GM21723 (cell line): ENCODE results near the gene WDSUB1.
A peak's percentile ranks its signal among the peaks of the same experiment; 100 is the strongest.

Experiments
- ATAC-seq: cut with Tn5 transposase; IDR thresholded peaks from one replicate; pipeline ENCODE4 v1.9.1; 2021; ENCODE audit warnings: mild to moderate bottlenecking, moderate library complexity; ENCODE audit not compliant: unreplicated experiment

WDSUB1 gene

DNA sequence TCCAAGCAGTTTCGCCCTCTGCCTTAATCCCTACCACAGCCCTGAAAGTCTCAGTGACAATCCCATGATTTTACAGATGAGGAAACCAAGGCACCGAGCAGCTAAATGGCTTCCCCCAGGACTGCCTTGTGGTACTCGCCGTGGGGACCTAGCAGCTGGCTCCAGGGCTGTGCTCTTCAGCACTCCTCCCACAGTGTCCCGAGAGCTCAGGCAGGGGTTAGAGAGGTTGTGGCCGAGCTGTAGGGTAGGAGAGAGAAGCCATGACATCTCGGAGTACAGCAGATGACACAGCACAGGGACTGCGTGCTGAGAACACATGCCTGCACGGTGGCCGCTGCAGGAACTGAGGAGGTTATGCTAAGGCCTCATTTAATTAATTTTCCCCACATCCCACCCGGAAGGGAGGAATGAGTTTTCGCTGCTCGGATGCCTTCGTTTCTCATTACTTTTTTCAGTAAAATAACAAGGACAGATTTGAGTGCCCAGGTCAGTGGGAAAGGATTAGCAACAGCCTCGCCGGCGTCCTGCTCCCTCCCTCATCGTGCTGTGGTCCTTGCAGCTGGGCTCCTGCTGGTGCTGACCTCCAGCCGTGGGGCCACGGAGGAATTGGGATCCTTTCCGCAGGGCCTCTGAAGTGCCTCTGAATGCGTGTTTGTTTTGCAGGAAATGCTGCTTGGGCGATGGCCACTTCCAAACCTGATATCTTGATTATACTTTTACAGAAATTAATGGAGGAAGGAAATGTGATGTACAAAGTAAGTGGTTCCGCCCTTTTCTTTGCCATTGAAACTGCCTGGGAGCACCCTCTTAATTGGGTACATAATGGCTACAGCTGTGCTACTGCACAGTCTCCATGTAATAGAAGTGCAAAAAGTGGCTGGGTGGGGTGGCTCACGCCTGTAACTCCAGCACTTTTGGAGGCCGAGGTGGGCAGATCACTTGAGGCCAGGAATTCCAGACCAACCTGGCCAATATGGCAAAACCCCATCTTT, 61.2 kb downstream of the WDSUB1 start:
- no peak for ATAC-seq

DNA sequence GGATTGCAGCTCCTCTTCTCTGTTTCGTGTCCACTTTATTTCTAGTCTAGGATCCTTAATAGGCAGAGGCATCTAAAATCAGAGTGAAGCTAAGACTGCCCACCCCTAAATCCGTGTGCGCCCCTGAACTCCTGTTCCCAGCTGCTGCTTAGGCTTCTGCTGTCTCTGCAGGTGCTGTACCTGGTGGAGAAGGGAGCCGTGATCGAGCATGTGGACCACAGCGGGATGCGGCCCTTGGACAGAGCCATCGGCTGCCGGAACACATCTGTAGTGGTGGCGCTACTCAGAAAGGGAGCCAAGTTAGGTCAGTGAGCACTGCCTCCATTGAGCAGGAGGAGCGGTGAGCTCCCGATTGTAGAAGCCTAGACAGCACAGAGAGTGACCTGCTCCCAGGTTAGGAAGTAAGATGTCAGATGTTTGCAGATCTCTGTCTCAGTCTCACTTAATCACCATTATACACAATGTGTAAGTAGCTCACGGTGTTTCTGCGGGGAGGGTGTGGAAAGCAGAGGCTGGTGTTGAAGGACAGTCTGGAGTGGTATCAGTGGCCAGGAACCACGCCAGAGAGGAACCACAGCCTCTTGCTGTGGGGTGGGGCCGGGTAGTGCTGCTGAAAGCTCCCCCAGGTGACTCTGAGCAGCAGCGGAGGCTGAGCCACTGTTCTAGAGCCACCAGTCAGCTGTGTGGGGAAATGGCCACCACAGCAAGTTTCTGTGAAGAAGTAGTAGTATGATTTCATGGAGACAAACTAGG, 62.3 kb downstream of the WDSUB1 start:
- no peak for ATAC-seq

DNA sequence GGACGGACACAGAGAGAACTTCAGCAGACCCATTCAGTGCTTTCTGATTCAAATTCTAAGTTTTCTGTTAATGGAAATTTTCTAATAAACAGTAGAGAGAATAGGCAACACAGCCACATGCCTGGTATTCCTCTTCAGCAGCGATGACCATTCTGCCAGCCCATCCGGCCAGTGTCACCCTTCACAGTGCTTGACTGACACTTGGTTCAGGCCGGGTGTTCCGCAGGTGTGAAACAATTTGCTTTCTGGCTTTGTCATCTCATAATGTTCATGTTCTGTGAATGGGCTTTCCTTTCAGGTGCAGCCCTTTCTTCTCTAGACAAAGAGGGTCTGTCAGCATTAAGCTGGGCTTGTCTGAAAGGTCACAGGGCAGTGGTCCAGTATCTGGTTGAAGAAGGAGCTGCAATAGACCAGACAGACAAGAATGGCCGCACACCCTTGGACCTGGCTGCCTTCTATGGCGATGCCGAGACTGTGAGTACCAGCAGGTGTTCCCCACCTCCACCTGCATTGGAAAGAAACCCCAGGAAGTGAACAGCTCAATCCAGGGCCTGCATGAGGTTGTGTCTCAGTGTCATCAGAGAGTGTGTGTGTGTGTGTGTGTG, 67.0 kb downstream of the WDSUB1 start:
- ATAC-seq = no peak

DNA sequence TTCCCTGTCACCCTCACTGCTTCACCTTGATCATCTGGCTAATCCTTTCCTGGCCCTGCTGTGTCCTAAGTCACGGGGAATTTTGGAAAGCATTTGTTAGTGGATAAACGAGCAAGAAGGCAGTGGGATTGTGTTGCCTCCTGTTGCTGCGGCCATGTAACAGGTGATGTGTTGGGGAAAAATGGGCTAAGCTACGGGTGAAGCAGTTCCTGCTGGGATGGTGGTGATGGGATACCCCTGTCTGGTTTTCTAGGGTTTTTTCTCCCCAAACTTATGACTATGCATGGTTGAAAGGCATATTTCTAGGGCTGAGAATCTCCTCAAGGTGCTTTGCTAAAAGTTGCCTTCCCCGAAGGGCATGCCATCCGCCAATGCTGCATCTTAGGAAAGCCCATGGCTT, 68.1 kb downstream of the WDSUB1 start:
- no peak for ATAC-seq

DNA sequence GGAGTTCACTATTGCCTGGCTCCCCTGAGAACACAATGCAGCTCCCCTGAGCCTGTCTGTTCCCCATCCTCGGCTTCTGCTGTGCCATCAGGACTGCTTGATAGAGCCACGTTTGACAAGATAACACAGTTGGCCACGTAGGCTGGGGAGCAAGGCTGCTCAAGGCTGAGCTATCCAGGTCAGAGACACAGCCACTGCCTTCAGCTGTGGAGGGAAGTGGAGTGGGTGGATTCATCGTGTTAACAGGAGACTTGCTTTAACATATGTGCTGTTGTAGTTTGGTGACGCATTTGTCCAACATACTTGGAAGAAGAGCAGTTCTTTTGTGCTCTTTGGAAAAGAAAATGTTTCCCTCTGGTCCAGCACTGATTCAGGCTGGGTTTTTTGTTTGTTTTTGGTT, 68.8 kb downstream of the WDSUB1 start:
- ATAC-seq = no peak

DNA sequence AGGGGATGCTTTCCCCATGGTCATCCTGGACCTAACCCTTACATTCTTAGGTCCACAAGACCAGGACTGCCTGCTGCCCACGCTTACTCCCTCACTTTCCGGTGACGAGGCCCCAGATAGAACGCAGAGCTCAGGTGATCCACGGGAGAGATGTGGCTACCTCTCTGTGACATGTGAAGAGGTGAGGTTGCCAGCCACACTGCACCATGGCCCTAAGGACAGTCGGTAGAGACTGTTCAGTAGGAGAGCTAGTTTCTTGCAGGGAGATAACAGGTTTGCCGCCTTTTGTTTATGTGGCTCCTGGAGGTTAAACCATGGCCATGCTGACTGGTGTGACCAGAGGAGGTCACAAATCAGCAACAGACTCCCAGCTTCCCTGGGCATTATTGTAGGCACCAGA, 71.4 kb downstream of the WDSUB1 start:
- no peak for ATAC-seq

DNA sequence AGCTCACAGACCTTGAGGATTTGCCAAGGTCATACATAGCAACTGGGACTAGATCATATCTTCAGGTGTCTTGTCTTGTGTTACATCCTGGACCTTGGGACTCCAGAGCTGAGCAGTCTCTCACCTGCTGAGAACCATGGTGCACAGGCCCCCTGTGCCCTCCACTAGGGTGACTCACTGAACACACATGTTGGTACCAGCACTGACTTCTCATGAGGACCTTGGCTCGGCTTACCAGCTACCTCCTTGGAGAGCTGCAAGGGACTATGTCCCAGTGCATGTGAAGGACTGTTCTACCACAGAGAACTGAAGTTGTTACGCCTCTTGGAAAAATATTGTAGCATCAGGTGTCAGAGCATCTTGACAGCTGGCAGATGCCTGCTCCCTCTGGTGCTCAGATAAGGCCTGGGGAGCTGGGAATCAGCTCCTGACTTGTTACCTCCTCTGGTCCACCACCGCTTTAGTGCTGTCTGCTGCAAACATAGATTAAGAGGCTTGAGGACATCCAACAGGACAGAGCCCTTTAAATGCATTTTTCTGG, 72.1 kb downstream of the WDSUB1 start:
- ATAC-seq = no peak

DNA sequence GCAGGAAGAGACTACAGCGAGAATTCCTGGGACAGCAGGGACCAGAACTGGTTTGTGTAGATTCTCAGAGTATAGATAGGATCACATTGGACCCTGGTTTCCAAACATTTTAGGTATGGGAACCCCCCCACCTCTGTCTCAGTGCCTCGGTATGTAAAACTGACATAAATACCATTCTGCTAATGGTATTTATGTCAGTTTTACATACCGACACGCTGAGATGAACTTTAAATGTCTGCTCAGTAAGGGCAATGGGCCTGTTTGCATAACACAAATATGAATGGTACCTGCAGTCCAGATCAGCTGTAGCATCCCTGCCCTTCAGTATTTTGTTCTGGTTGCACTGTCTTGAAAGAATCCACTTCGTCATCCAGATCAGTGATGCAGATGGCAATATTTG, 73.2 kb downstream of the WDSUB1 start:
- ATAC-seq = no peak

DNA sequence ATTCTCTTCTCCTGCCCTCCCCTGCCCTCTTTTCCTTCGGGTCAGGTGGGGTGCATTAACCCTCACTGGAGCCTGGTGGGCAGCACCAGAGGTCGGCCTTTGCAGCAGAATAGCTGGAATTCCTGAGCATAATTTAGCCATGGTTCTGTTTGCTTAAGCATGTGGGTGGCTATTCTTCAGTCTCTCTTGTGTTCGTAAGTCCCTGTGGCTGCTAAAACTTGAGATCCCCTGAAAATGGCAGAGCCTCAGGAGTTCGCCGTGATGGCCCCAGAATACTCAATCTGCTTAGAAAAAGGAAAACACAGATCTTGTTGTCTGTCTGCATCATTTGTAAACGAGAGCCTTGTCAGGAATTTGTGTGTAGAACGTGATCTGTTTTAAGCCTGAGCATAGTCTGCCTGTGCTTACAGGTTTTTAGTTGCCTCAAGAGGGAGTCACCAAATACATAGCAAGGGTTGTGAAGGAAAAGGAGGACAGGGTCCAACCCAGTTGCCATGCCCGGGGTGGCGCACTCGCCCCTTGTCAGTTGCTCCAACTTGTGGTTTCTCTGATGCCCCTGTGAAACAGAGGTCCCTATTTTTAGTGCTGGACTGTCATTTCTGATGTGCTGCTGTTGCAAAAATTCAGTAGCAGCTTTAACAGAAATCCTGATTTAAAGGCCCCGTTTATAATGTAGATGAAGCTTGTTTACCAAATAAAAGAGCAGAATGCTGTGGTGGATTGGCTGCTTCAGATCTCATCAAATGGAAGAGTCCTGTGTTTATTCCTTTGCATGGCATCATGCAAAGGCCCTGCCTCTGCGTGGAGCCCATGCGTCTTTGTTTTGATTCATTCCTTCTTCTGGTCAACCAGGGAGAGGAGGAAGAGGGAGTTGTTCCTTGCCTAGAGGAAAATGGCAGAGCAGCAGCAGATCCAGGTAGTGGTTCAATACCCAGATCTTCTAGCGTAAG, 74.8 kb downstream of the WDSUB1 start:
- no peak for ATAC-seq

DNA sequence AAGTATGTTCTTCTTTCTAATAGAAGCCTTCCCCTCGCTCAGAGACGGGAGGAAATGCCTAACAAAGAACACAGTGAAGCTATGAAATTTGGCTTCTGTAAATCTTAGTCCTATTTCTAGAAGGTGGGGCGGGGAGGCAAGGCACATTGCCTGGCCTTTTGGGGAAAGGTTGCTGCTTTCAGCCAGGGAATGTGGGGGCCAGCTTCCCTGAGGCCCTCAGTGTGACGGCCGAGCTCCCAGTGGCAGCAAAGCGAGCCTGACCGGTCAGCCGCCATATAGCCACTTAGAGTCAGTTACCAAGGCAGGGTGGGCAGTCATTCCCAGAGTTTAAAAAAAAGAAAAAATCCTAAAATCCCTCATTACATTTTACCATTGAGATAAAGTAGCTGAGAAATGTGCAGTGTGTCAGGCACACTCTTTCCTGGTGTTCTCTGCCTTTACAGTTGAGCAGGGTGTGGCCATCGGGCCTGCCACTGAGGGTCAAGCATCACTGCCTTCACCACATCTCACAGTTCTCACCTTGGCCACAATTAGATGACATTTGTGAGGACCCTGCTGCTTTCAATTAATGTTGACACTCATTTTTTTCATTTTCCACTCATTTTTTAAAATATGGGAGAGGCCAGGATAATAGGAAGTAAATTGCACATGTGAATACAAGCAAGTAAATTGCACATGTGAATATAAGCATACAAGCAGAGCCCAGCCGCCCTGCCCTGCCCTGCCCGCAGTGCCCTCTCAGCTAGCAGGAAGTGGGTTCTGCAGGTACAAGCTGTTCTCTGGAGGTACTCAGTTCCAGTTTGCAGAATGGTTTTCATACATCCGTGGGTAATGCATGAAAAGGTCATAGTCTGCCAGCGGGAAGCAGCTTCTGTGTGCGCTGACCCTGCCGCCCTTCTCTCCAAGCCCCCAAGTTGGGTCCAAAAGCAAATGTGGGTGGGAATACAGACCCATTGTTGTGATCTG, 76.9 kb downstream of the WDSUB1 start:
- ATAC-seq = peak; percentile 72

DNA sequence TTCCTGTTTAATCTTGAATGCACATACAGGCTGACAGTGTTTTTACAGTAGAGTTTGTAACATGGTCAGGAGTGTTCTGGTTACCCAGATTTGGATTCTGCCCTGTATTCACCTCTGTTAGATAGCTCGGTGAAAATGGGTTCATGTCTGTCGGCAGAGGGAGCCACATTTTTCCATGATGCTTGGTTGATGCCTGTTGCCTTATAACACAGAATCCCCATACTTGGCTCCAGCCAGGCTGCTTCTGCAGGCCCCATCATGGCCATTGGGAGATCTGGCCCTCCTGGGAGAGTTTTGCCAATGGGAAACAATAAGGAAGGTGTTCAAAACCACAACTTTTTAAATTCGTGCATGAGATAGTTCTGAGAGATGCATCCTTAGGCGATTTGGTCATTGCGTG, 78.1 kb downstream of the WDSUB1 start:
- no peak for ATAC-seq

DNA sequence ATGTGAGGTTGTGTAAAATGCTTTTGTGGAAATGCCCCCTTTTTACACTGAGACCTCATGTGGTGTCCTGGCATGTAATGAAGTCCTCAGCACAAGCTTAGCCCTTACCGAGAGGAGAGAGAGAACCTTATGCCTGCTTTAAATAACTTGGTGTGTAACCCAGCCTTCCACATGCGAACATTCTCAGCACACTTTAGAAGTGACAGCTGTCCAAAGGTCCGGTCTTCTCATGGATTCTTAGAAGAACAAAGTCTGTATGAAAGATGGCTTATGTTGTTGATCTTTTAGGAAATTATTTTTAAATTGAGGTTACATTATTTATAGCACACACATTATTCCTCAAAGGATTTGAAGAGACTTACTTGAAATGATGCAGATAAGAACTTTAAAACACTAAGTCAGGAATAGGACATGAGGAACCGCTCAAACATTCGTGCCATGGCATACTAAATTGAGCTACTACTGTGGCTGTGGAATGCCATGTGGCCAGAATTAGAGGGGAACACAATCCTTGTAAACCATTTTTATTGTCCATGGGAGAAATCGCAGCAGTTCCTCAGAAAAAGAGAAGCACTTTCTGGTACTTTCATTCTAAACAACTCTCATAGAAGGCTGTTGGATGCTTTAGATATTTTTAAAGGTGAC, 79.6 kb downstream of the WDSUB1 start:
- no peak for ATAC-seq

DNA sequence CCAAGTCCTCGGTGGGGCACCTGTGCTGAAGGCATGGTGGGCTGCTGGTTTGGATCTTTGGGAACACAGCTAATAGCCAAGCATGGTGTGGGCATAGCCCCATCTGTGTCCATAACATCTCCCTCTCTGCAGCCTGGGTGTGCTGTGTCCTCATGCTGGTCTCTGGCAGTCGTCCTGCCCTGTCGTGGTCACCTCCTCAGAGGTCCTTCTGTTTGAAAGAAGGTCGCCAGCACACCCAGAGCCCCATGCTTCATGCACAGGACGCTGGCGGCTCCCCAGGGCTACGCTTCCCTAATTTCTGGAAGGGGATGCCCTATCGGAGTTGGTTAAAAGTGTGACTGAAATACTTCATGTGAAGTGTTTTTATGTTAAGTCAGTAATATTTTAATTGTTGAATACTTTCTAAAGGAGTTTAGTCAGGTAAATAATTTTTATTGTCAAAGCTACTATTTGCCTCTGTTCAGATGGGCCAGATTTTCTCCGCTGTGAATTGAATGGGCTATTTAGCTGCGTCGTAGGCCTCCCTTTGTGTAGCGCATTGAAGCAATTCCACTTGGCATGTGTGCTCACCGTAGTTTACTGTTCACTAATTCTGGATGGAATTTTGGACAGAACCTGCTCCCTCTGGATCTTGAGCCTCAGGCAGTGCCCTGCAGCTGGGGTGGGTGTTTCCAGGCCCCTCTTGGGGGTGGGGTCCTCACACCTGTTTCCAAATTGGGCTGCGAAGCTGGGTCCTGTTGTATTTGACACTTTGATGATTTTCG, 81.9 kb downstream of the WDSUB1 start:
- ATAC-seq = no peak

DNA sequence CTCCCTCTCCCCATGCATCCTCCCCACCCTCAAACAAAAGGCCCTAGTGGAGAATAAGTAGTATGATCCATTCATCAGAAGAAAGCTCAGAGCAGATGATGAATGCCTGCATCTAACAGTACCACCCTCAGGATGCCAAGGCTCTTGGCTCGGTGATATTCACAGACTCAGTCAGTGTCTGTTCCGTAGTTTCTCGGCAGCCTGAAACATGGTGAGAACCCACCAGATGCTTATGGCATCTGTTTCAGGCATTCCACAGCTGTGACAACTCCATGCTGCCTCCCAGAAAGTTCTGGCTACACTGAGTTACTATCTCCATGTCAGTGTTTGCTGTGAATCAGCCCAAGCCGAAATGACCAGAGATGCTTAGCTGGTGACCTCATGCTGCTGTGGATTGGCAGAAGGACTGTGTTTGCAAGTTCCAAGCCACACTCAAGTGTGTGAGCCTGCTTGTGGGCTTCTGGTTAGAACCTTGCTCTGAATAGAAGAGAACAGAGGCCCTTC, 83.9 kb downstream of the WDSUB1 start:
- ATAC-seq = no peak

DNA sequence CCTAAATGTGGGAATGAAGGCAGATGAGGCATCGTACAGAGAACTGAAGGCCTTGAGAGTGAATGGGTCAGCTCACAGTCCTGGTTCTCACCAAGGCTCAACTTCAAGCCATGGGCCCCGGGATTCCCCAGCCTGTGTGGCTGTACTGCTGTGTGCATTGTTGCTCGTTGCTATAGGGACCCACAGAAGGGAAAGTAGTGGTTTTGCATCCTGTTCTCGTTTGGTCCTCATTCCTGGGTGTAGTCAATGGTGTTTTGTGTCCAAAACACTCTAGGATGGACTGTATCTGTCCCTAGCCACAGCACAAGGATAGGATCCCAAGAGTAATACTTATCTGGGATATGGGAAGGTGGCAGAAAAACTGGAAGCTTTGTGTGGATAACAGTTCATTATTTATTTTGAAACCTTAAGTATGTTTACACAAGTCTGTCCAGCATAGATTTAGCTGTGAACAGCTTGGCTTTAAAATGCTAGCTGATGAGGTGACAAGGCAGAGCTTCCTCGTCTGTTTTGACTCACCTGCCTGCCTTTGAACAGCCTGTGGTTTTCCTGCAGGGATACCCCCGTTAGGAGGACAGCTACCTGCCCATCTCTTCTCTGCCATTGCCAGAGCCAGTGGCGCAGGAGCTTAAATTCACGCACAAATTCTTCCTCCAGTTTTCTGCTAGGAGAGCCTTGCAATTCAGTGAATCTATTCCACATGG, 85.0 kb downstream of the WDSUB1 start:
- peak; percentile 98 for ATAC-seq

DNA sequence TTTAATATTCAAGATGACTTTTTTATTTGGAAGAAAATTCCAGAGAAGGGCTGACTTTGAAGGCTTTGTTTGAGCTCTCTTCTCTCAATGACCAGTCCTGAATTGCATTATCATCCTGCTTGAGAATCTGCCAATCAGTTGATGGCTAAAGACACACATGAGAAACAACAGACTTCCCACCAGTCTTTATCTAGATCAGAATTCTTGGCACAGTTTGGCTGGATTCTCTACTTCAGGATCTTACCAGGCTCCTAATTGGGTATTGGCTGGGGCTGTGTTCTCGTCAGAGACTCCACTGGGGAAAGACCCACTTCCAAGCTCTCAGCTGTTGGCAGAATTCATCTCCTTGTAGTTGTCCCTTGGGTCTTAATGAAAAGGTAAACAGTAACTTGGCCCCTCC, 86.0 kb downstream of the WDSUB1 start:
- ATAC-seq = no peak
